ENCODE measurements around the gene EID2B.

Gene EID2B

GRCh38 chr19:39543477-39543857, 10.8 kb upstream of the EID2B start:
- Mint-ChIP-seq H3K27ac (no peak overlapping the region), H3K27me3 (no peaks in the 10 kb centered on the region), H3K36me3 (no peaks in the 10 kb centered on the region), H3K4me1 (peaks cover 24% of the 10 kb centered on the region), H3K9me3 (no peaks in the 10 kb centered on the region), H3K4me3 (no peak overlapping the region)
- ATAC-seq, result no peak

- H3K36me3 Mint-ChIP-seq, result no peaks in the 10 kb centered on the region
- H3K9me3 Mint-ChIP-seq, result no peaks in the 10 kb centered on the region
- H3K27ac Mint-ChIP-seq, result peak overlapping the region; percentile 88
- H3K4me3 Mint-ChIP-seq, result no peak overlapping the region
- ATAC-seq, result no peak
- H3K27me3 Mint-ChIP-seq, result no peaks in the 10 kb centered on the region
- peaks cover 37% of the 10 kb centered on the region for H3K4me1 Mint-ChIP-seq
Observed at GRCh38 chr19:39542206-39542605, 9.6 kb upstream of the EID2B start.

- Mint-ChIP-seq H3K36me3 (peaks cover 5% of the 10 kb centered on the region), H3K4me1 (peaks cover 50% of the 10 kb centered on the region)
Observed at GRCh38 chr19:39540333-39540673, 7.7 kb upstream of the EID2B start.

GRCh38 chr19:39539518-39540332, 7.1 kb upstream of the EID2B start, which contains the start of gene EID2:
Gene EID2 (minus strand): TSS chr19:39540161. CDS start chr19:39540079, 82 bp downstream.
- peaks cover 5% of the 10 kb centered on the region for H3K36me3 Mint-ChIP-seq
- no peaks in the 10 kb centered on the region for H3K9me3 Mint-ChIP-seq
- ATAC-seq, result peak; percentile 95
- H3K27ac Mint-ChIP-seq, result peak within 1 kb of the TSS; percentile 82
- no peaks in the 10 kb centered on the region for H3K27me3 Mint-ChIP-seq
- peak within 1 kb of the TSS; percentile 96 for H3K4me3 Mint-ChIP-seq
- H3K4me1 Mint-ChIP-seq, result peaks cover 51% of the 10 kb centered on the region

More at GRCh38 chr19:39540333-39540673, 7.7 kb upstream of the EID2B start:
- ATAC-seq, result no peak
- Mint-ChIP-seq H3K27me3 (no peaks in the 10 kb centered on the region), H3K4me3 (peak overlapping the region; percentile 96), H3K27ac (peak overlapping the region; percentile 82), H3K9me3 (no peaks in the 10 kb centered on the region)

GRCh38 chr19:39539165-39539517, 6.5 kb upstream of the EID2B start:
- ATAC-seq, result peak; percentile 1
- peak overlapping the region; percentile 82 for H3K27ac Mint-ChIP-seq
- H3K4me1 Mint-ChIP-seq, result peaks cover 51% of the 10 kb centered on the region
- peaks cover 5% of the 10 kb centered on the region for H3K36me3 Mint-ChIP-seq
- H3K9me3 Mint-ChIP-seq, result no peaks in the 10 kb centered on the region
- no peaks in the 10 kb centered on the region for H3K27me3 Mint-ChIP-seq
- H3K4me3 Mint-ChIP-seq, result peak overlapping the region; percentile 96

- Mint-ChIP-seq H3K9me3 (no peaks in the 10 kb centered on the region), H3K27me3 (no peaks in the 10 kb centered on the region), H3K4me3 (no peak overlapping the region), H3K36me3 (peaks cover 5% of the 10 kb centered on the region), H3K4me1 (peaks cover 40% of the 10 kb centered on the region), H3K27ac (no peak overlapping the region)
- ATAC-seq, result no peak
Observed at GRCh38 chr19:39533791-39534190, 1.1 kb upstream of the EID2B start.

- peaks cover 5% of the 10 kb centered on the region for H3K36me3 Mint-ChIP-seq
- ATAC-seq, result peak; percentile 42
- no peaks in the 10 kb centered on the region for H3K27me3 Mint-ChIP-seq
- H3K4me3 Mint-ChIP-seq, result peak overlapping the region; percentile 94
- no peaks in the 10 kb centered on the region for H3K9me3 Mint-ChIP-seq
- peak overlapping the region; percentile 72 for H3K27ac Mint-ChIP-seq
- H3K4me1 Mint-ChIP-seq, result peaks cover 36% of the 10 kb centered on the region
Observed at GRCh38 chr19:39533003-39533512, 406 bp upstream of the EID2B start.

- peaks cover 25% of the 10 kb centered on the region for H3K4me1 Mint-ChIP-seq
- H3K27me3 Mint-ChIP-seq, result no peaks in the 10 kb centered on the region
- H3K9me3 Mint-ChIP-seq, result no peaks in the 10 kb centered on the region
- no peak for ATAC-seq
- H3K4me3 Mint-ChIP-seq, result peak overlapping the region; percentile 94
- peak overlapping the region; percentile 72 for H3K27ac Mint-ChIP-seq
- H3K36me3 Mint-ChIP-seq, result peaks cover 5% of the 10 kb centered on the region
Observed at GRCh38 chr19:39531834-39532232, 819 bp downstream of the EID2B start.

GRCh38 chr19:39525205-39525604, 7.4 kb downstream of the EID2B start:
- H3K4me1 Mint-ChIP-seq, result peaks cover 5% of the 10 kb centered on the region
- H3K9me3 Mint-ChIP-seq, result no peaks in the 10 kb centered on the region
- H3K27ac Mint-ChIP-seq, result no peak overlapping the region
- no peaks in the 10 kb centered on the region for H3K27me3 Mint-ChIP-seq
- no peak overlapping the region for H3K4me3 Mint-ChIP-seq
- peaks cover 5% of the 10 kb centered on the region for H3K36me3 Mint-ChIP-seq
- ATAC-seq, result no peak

GRCh38 chr19:39524495-39524894, 8.2 kb downstream of the EID2B start:
- ATAC-seq, result peak; percentile 81
- Mint-ChIP-seq H3K27ac (peak overlapping the region; percentile 27), H3K36me3 (peaks cover 5% of the 10 kb centered on the region), H3K27me3 (no peaks in the 10 kb centered on the region), H3K4me1 (peaks cover 5% of the 10 kb centered on the region), H3K4me3 (no peak overlapping the region), H3K9me3 (no peaks in the 10 kb centered on the region)

GRCh38 chr19:39520541-39521484, 11.8 kb downstream of the EID2B start:
- Mint-ChIP-seq H3K27ac (no peak overlapping the region), H3K4me3 (no peak overlapping the region), H3K9me3 (no peaks in the 10 kb centered on the region), H3K27me3 (peaks cover 26% of the 10 kb centered on the region), H3K4me1 (peaks cover 8% of the 10 kb centered on the region), H3K36me3 (peaks cover 5% of the 10 kb centered on the region)
- no peak for ATAC-seq

- H3K36me3 Mint-ChIP-seq, result no peaks in the 10 kb centered on the region
- H3K27ac Mint-ChIP-seq, result no peak overlapping the region
Observed at GRCh38 chr19:39518975-39519374, 13.7 kb downstream of the EID2B start.

GRCh38 chr19:39518458-39518857, 14.2 kb downstream of the EID2B start:
- no peak overlapping the region for H3K4me3 Mint-ChIP-seq
- H3K27me3 Mint-ChIP-seq, result peaks cover 42% of the 10 kb centered on the region
- peaks cover 22% of the 10 kb centered on the region for H3K4me1 Mint-ChIP-seq
- H3K9me3 Mint-ChIP-seq, result no peaks in the 10 kb centered on the region
- no peaks in the 10 kb centered on the region for H3K36me3 Mint-ChIP-seq
- no peak overlapping the region for H3K27ac Mint-ChIP-seq
- ATAC-seq, result no peak

More at GRCh38 chr19:39518975-39519374, 13.7 kb downstream of the EID2B start:
- H3K27me3 Mint-ChIP-seq, result peaks cover 42% of the 10 kb centered on the region
- H3K4me3 Mint-ChIP-seq, result no peak overlapping the region
- no peaks in the 10 kb centered on the region for H3K9me3 Mint-ChIP-seq
- peaks cover 22% of the 10 kb centered on the region for H3K4me1 Mint-ChIP-seq
- no peak for ATAC-seq

- no peak for ATAC-seq
- no peaks in the 10 kb centered on the region for H3K36me3 Mint-ChIP-seq
- peaks cover 45% of the 10 kb centered on the region for H3K27me3 Mint-ChIP-seq
- peaks cover 22% of the 10 kb centered on the region for H3K4me1 Mint-ChIP-seq
- H3K9me3 Mint-ChIP-seq, result no peaks in the 10 kb centered on the region
- no peak overlapping the region for H3K27ac Mint-ChIP-seq
- no peak overlapping the region for H3K4me3 Mint-ChIP-seq
Observed at GRCh38 chr19:39517432-39517831, 15.2 kb downstream of the EID2B start.

- Mint-ChIP-seq H3K4me1 (peaks cover 22% of the 10 kb centered on the region), H3K36me3 (no peaks in the 10 kb centered on the region), H3K27ac (peak overlapping the region; percentile 25), H3K4me3 (peak overlapping the region; percentile 36), H3K9me3 (no peaks in the 10 kb centered on the region), H3K27me3 (peaks cover 51% of the 10 kb centered on the region)
- no peak for ATAC-seq
Observed at GRCh38 chr19:39516270-39516669, 16.4 kb downstream of the EID2B start.
